Measurements from ENCODE around the gene ITGB8.
A peak's percentile ranks its signal among the peaks of the same experiment; 100 is the strongest.

ITGB8 gene

DNA sequence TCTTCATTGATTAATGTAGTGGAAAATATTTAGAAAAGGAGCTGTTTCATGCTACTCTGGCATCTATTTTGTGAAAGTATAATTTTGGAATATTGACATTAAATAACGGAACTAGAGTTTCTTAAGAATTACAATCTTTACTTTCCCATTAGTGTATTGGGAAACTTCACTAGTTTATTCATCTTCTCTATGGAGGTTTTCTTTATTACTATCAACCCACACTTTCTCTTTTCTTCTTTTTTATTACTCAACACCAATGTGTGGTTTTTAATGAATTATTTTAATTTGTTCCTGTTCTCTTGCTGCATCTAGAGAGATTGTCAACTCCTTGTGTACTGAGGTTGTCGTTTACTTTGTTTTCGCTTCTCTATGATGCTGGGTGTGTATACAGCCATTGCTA is 20.4 kb upstream of the ITGB8 start:
- DNase-seq, result no peak

DNA sequence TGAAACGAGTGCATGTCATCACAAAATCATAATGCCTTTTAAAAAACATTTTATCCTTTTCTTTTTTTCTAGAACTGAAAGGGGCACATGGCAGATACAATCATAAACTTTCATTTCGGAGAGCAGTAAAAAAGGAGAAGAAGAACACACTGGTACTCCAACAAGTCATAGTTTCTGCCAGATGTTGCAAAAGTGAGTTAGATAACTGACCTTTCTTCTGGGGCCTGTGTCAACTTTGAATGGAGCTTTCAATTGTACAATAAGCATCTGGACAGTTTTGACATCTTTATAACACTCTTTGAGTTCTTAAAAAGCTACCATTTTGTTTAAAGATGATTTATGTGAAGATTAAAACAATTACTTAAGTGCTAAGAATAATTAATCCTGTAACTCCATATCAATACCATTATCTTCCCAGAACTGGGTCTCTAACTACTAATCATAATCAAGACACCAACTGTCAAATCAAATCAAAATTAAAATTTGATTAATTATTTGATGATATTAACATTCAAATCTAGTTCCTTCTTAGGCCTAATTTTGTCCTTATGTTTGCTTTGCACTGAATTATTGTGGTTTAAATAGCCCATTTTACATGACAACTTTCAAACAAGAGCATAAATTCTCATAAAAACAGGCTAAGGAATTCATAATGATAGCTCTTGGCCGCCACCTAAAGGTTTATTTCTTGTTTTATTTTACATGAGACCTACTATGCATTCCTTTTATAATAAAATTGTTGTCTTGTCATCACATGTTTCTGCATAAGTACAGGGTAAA is 19.5 kb upstream of the ITGB8 start:
- DNase-seq, result no peak

DNA sequence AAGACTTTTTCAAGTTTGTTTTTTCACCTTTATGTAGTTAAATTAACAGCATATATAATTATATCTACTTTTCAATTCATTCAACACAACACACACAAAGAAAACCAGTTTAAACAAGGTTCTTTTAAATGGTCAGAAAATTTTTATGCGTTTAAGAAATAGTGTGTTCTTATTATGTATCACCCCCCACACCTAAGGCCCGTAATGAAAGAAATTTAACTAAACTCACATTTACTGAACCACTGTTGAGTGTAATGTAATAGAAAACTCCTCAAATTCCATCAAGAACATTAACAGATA is 19.0 kb upstream of the ITGB8 start:
- DNase-seq, result no peak

DNA sequence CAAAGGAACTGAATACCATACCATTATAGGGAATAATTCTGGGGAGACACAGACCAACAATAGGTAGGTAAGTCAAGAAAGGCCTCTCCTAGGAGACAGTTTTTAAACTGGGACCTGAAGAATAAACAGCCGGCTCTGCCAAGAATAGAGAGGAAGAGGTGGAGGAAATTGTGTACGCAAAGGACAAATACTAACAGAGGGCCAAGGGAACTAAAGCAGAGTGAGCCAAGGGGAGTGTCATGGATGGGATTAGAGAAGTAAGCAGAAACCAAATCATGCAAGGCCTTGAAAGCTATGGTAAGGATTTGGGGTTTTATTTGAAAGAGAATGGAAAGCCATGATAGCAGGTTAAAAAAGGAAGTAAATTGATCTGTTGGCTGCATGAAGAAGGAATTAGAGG is 18.1 kb upstream of the ITGB8 start:
- no peak for DNase-seq

DNA sequence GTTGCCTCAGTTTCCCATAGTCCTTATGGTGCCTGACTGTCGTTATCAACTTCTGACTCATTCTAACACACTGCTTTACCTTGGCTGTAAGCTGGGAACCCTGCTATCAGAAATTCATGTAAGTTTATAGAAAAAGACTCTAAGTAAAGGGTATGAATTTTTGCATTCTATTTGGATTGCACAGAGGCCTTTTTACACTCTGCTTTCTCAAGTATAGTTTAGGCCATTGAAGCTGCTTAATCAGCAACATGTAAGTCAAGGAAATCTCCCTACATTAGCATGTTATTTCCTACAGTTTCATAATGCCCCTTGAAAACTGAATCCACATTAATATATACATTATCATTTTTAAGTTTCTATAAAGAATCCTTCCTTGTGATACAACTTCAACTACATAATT is 17.1 kb upstream of the ITGB8 start:
- DNase-seq, result no peak

DNA sequence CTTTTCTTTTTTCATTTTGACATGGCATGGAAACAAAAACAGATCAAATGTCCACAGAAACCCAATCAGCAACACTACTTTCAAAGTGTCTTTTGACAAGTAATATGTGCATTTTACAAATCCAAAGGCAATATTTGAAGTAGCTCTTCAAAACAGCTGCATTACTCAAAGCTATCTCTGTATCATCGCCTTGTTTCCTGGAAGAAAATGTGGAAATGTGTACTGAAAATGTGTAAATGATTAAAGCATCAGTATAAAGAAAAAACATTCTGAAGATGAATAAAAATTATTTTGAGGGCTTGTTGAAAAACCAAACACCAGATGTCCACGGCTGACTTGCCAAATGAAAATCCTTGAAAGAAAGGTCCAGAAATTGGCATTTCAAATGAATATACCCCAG is 16.5 kb upstream of the ITGB8 start:
- DNase-seq, result no peak

DNA sequence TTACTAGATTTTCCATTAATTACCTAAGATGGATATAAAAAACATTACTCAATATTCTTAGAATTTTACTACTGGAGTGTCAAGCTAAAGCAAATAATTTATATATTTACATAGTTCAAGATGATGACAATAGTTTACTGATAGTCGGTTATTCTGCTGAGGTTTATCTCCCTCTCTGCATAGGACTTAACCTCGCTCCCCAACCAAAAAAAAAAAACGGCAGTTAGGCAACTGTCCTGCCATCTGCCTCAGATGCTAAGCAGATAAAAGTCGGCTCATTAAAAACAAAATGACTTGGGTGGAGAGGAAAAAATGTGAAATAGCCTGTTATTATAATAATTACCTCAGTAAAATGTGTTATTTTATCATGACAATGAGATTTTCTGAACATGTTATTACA is 14.0 kb upstream of the ITGB8 start:
- DNase-seq, result no peak

- DNase-seq, result no peak
These were observed 13.3 kb upstream of the ITGB8 start for GRCh38 chr7:20317413-20317812.

GRCh38 chr7:20318933-20319332 is 11.8 kb upstream of the ITGB8 start:
- DNase-seq, result no peak

DNA sequence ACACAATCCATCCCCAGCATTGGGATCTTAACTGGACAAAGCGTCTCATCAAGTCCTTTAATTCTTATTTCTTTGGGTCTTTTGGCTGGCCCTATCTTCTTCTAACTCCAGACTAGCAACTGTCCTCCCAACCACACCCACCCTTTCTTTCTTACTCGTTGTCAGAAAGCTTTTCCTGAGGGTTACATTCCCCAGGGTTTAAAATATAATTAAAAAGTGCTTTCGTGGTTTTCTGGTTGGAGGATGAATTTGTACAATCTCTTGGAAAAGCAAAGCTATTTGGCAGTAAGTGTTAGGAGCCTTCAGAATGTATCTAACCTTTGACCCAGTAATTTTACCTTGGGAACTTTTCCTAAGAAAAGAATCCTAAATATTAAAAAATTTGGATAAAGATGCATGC is 10.4 kb upstream of the ITGB8 start:
- DNase-seq, result no peak

DNA sequence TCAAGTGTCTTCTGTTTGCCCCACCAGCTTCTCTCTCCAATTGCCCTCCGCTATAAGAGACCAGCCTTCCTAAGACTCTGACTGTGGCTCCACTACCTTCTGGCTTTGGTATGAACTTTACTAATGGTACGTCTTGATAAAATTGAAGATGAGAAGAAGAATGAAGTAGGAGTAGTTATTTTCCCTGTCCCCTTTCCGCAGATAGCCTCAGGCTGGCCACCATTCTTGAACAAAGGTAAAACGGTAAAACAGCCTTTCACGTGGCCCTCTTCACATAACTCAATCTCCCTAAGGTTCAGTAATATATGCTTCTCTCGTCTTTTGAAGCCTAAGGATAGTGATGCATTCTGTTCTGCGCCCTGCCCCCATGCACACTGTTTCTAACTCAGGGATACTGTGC is 9.9 kb upstream of the ITGB8 start:
- DNase-seq, result no peak

GRCh38 chr7:20323595-20323994 is 7.1 kb upstream of the ITGB8 start:
- DNase-seq, result no peak

GRCh38 chr7:20326342-20326741 is 4.4 kb upstream of the ITGB8 start:
- no peak for DNase-seq

GRCh38 chr7:20327055-20327454 is 3.6 kb upstream of the ITGB8 start:
- DNase-seq, result no peak

GRCh38 chr7:20328027-20328426 is 2.7 kb upstream of the ITGB8 start:
- DNase-seq, result no peak

DNA sequence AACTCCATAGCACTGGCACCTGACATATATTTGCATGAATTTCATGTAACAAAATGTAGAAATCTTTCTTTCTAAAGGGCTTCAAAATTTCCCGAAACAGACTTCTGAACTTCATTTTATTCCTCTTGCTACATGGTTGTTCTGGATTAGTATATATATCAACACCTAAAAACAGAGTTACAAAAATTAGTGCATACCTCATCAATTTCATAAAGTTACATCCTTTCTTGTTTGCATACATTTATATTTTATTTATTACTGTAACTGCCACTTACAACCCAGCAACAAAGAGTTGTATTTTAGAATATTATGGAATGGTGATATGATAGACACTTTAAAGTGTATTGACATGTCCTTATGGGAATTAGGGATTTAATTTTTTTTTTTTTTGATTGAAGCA is 2.0 kb upstream of the ITGB8 start:
- no peak for DNase-seq

- no peak for DNase-seq
These were observed 1.1 kb upstream of the ITGB8 start for GRCh38 chr7:20329389-20330238.

DNA sequence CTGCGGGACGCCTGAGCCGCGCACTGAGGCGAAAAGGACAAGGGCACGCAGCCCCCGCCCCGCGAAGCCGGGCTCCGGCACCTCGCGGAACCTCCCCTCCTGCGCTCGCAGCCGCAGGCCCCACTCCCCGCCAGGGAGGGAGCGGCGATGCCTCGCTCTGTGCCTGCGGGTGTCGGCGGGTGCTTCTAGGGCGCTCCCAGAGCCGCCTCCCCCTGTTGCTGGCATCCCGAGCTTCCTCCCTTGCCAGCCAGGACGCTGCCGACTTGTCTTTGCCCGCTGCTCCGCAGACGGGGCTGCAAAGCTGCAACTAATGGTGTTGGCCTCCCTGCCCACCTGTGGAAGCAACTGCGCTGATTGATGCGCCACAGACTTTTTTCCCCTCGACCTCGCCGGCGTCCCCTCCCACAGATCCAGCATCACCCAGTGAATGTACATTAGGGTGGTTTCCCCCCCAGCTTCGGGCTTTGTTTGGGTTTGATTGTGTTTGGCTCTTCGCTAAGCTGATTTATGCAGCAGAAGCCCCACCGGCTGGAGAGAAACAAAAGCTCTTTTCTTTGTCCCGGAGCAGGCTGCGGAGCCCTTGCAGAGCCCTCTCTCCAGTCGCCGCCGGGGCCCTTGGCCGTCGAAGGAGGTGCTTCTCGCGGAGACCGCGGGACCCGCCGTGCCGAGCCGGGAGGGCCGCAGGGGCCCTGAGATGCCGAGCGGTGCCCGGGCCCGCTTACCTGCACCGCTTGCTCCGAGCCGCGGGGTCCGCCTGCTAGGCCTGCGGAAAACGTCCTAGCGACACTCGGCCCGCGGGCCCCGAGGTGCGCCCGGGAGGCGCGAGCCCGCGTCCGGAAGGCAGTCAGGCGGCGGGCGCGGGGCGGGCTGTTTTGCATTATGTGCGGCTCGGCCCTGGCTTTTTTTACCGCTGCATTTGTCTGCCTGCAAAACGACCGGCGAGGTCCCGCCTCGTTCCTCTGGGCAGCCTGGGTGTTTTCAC is 519 bp downstream of the ITGB8 start:
- peak; percentile 4 for DNase-seq

GRCh38 chr7:20331910-20332813 is 1.5 kb downstream of the ITGB8 start:
- no peak for DNase-seq

GRCh38 chr7:20338285-20338684 is 7.6 kb downstream of the ITGB8 start:
- no peak for DNase-seq

DNA sequence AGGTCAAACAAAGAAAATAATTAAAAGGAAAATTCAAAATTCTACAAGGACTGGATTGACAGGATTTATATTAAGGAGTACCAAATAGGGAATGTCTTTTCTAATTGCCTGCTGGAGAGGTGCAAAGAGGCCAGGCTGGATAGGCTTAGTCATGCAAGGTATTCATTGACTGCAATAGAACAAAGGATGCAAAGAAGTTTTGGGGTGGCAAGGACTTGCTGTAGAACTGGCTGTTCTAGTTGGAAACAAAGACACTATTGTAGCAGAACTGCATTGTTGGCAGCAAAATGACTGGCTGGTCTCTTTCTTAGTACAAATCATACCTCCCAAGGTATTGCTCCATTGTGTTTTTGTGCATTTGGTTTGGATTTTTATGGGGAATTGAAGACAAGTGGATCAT is 10.1 kb downstream of the ITGB8 start:
- DNase-seq, result no peak

DNA sequence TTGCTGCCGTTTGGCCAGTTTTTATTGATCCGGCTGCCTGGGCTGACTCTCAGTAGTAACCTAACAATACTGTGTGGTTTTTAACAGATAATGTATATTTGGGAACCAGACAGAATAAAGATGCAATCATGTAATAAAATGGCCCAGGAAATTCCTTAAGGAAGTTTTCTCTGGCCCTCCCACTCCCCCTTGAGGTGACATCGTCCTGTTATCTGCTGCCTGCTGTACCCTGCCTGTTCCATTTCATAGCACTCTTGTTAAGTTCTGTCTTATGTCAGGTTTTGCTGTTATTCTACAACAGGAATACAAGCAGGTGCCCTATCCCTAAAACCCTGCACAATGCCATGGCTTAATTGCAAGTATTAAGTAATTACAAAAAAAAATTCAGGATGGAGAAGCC is 12.5 kb downstream of the ITGB8 start:
- no peak for DNase-seq
